A549 (cell line): ENCODE data around the gene BCL2L15.

ENCODE experiments used
- CHD4 ChIP-seq: fragments of 200-600 bp; sonication (generic); IDR thresholded peaks from 2 replicates; pipeline ENCODE4 v1.6.1; 2016; ENCODE audit warnings: antibody characterized with exemption, mild to moderate bottlenecking, borderline replicate concordance
- CTCF ChIP-seq: fragments of >200 bp; sonication (Bioruptor Twin); formaldehyde crosslinking; IDR thresholded peaks from 3 replicates; pipeline ENCODE4 v1.5.1; 2016
- EP300 ChIP-seq, 2 experiments: fragments of >200 bp; sonication (Bioruptor Twin); formaldehyde crosslinking; IDR thresholded peaks; 2 replicates in 1 of 2; 3 replicates in 1 of 2; pipeline ENCODE4 v1.6.1; 2016 to 2017
- MAX ChIP-seq: IDR thresholded peaks from 2 replicates; pipeline ENCODE4 v1.6.1; 2012
- MYC ChIP-seq: IDR thresholded peaks from 2 replicates; pipeline ENCODE4 v1.6.1; 2012; ENCODE audit warnings: mild to moderate bottlenecking, inconsistent platforms, low read length, improper control_type of control experiment, borderline replicate concordance
- PBX3 ChIP-seq: IDR thresholded peaks from 2 replicates; pipeline ENCODE4 v1.6.1; 2012
- POLR2A ChIP-seq: IDR thresholded peaks from 2 replicates; pipeline ENCODE4 v1.6.1; 2012; ENCODE audit warnings: mild to moderate bottlenecking, low read length
- RARB ChIP-seq: fragments of 250-450 bp; sonication (Bioruptor Pico); IDR thresholded peaks from 2 replicates; pipeline ENCODE4 v1.8.0; 2021; ENCODE audit warnings: mild to moderate bottlenecking, moderate library complexity
- RCOR1 ChIP-seq: fragments of 150-350 bp; IDR thresholded peaks from 2 replicates; pipeline ENCODE4 v1.6.1; 2014; ENCODE audit warnings: antibody characterized with exemption, low read length, low read depth
- REST ChIP-seq: fragments of 200-600 bp; sonication (generic); IDR thresholded peaks from 2 replicates; pipeline ENCODE4 v1.6.1; 2016; ENCODE audit warnings: antibody characterized with exemption, mild to moderate bottlenecking, moderate library complexity
- USF2 ChIP-seq: fragments of 450-650 bp; IDR thresholded peaks from 2 replicates; pipeline ENCODE4 v1.6.1; 2014; ENCODE audit warnings: antibody characterized with exemption
- ZFP36 ChIP-seq: fragments of 450-650 bp; IDR thresholded peaks from 2 replicates; pipeline ENCODE4 v1.6.1; 2014; ENCODE audit warnings: borderline replicate concordance; ENCODE audit not compliant: partially characterized antibody

GRCh38 chr1:113868387-113869083 lies 18.8 kb downstream of the BCL2L15 start:
- TF ChIP-seq CTCF (no peak), PBX3 (no peak), POLR2A (no peak), ZFP36 (no peak), EP300 (IDR thresholded peaks at IDR 0.05) (no peak), REST (no peak), RCOR1 (no peak), USF2 (no peak), MYC (no peak), CHD4 (no peak), RARB (CRISPR knock-in tag) (no peak), MAX (no peak)
